Measurements from ENCODE around the gene PCBD2. TPM values are rescaled to one million over a fixed set of nuclear protein-coding genes. Genes with fewer than 3 reads are reported as not detected.
"Not testable (repeated sequence)": the region's sequence is repeated elsewhere in the genome, so short reads cannot be mapped to it uniquely, and the experiment has no call there.

The PCBD2 gene
- total RNA-seq: 10 to 100 TPM; 15.1 to 15.2 TPM
- polyA plus RNA-seq: 10 to 100 TPM; 10.6 to 12.4 (median 12.3) TPM
- 10.8 to 27.4 (median 14.9) reads per million in 6 experiments for total RNA-seq

GRCh38 chr5:134904610-134905245, at the start of gene PCBD2:
PCBD2 (plus strand) TSS chr5:134905131; CDS start chr5:134905140, 9 bp downstream.
- H3K4me1 Mint-ChIP-seq: peaks cover 0 to 27% (median 6%) of the 10 kb centered on the region in 4 donors
- POLR2A ChIA-PET: interaction anchor here (0.7 to 3.8 kb wide), 27 partner anchors 16 to 1941 kb away, joined by 3 to 48 read pairs (median 5); partner anchors contain the start of genes AFF4, C5orf24, CAMLG and CDKN2AIPNL
- peak within 1 kb of the TSS; percentile 92 to 97 (median 95) for H3K4me3 Mint-ChIP-seq
- peaks cover 0 to 10% (median 3%) of the 10 kb centered on the region in 3 donors for H3K36me3 Mint-ChIP-seq
- no peaks in the 10 kb centered on the region for H3K9me3 Mint-ChIP-seq
- ATAC-seq (peak; percentile 79 to 88), DNase-seq (peak; percentile 83 to 94 (median 90))
- H3K27me3 Mint-ChIP-seq: no peaks in the 10 kb centered on the region
- H3K27ac Mint-ChIP-seq: peak within 1 kb of the TSS; percentile 97 to 99 (median 99)

GRCh38 chr5:134856465-134856864, 48.5 kb upstream of the PCBD2 start:
- not testable (repeated sequence) for H3K4me3 Mint-ChIP-seq, H3K27ac Mint-ChIP-seq, ATAC-seq, H3K27me3 Mint-ChIP-seq, H3K9me3 Mint-ChIP-seq, DNase-seq
- H3K36me3 Mint-ChIP-seq: peaks cover 0 to 65% (median 11%) of the 10 kb centered on the region in 3 donors
- peaks cover 8 to 33% (median 28%) of the 10 kb centered on the region in 4 donors for H3K4me1 Mint-ChIP-seq
- POLR2A ChIA-PET: interaction anchor here (1.9 kb wide), 1 partner anchor 11 kb away, joined by 6 read pairs; the partner anchor contains the start of gene C5orf24

GRCh38 chr5:134857401-134857800, 47.5 kb upstream of the PCBD2 start:
- POLR2A ChIA-PET: interaction anchor here (0.5 to 1.6 kb wide), 5 partner anchors 12 to 490 kb away, joined by 3 to 4 read pairs (median 3); partner anchors contain the start of genes C5orf24 and TXNDC15

GRCh38 chr5:134864707-134865106, 40.2 kb upstream of the PCBD2 start:
- peaks cover 0 to 11% (median 0%) of the 10 kb centered on the region in 3 donors for H3K36me3 Mint-ChIP-seq
- no peaks in the 10 kb centered on the region for H3K9me3 Mint-ChIP-seq
- H3K4me1 Mint-ChIP-seq: no peaks in the 10 kb centered on the region
- DNase-seq (no peak), ATAC-seq (no peak)
- no peaks in the 10 kb centered on the region for H3K27me3 Mint-ChIP-seq
- H3K4me3 Mint-ChIP-seq: no peak overlapping the region
- POLR2A ChIA-PET: no interaction called here
- H3K27ac Mint-ChIP-seq: no peak overlapping the region

More at GRCh38 chr5:134857401-134857800, 47.5 kb upstream of the PCBD2 start:
- no peak for ATAC-seq
- Mint-ChIP-seq H3K27ac (peak overlapping the region in 5 of 10 donors; percentile 11 to 49 (median 22)), H3K9me3 (no peaks in the 10 kb centered on the region), H3K27me3 (no peaks in the 10 kb centered on the region), H3K36me3 (peaks cover 0 to 60% (median 11%) of the 10 kb centered on the region in 3 donors), H3K4me3 (no peak overlapping the region), H3K4me1 (peaks cover 8 to 29% (median 24%) of the 10 kb centered on the region in 4 donors)
- DNase-seq: no peak

- POLR2A ChIA-PET: interaction anchor here (0.6 to 3.5 kb wide), 8 partner anchors 10 to 502 kb away, joined by 3 to 48 read pairs (median 10); partner anchors contain the start of genes C5orf24, CAMLG, DDX46 and PCBD2
- peaks cover 0 to 9% (median 0%) of the 10 kb centered on the region in 3 donors for H3K36me3 Mint-ChIP-seq
- peak in 2 of 10 donors; percentile 10 to 20 for DNase-seq
These were observed 31.4 kb upstream of the PCBD2 start for GRCh38 chr5:134873494-134873893.

GRCh38 chr5:134873987-134874830, 30.7 kb upstream of the PCBD2 start, which contains the start of gene TXNDC15:
TXNDC15 (plus strand) TSS chr5:134874371; CDS start chr5:134874428, 57 bp downstream.
- H3K27ac Mint-ChIP-seq: peak within 1 kb of the TSS; percentile 92 to 97 (median 96)
- peaks cover 0 to 12% (median 2%) of the 10 kb centered on the region in 3 donors for H3K36me3 Mint-ChIP-seq
- DNase-seq: peak; percentile 66 to 87 (median 78)
- H3K4me3 Mint-ChIP-seq: peak within 1 kb of the TSS; percentile 89 to 97 (median 94)
- no peaks in the 10 kb centered on the region for H3K9me3 Mint-ChIP-seq
- POLR2A ChIA-PET: interaction anchor here (0.6 to 3.5 kb wide), 9 partner anchors 9 to 648 kb away, joined by 3 to 48 read pairs (median 9); partner anchors contain the start of genes C5orf24, CAMLG, DDX46 and PCBD2
- peaks cover 24 to 48% (median 40%) of the 10 kb centered on the region in 4 donors for H3K4me1 Mint-ChIP-seq
- H3K27me3 Mint-ChIP-seq: no peaks in the 10 kb centered on the region
- peak; percentile 95 for ATAC-seq

More at GRCh38 chr5:134873494-134873893, 31.4 kb upstream of the PCBD2 start:
- Mint-ChIP-seq H3K4me1 (peaks cover 24 to 41% (median 34%) of the 10 kb centered on the region in 4 donors), H3K9me3 (no peaks in the 10 kb centered on the region), H3K4me3 (peak overlapping the region; percentile 89 to 97 (median 94)), H3K27ac (peak overlapping the region; percentile 92 to 97 (median 96)), H3K27me3 (no peaks in the 10 kb centered on the region)
- peak; percentile 10 to 18 for ATAC-seq

GRCh38 chr5:134874831-134875655, 29.9 kb upstream of the PCBD2 start:
- Mint-ChIP-seq H3K9me3 (no peaks in the 10 kb centered on the region), H3K36me3 (peaks cover 0 to 15% (median 2%) of the 10 kb centered on the region in 3 donors), H3K27me3 (no peaks in the 10 kb centered on the region), H3K27ac (peak overlapping the region; percentile 92 to 97 (median 95)), H3K4me1 (peaks cover 26 to 55% (median 48%) of the 10 kb centered on the region in 4 donors), H3K4me3 (peak overlapping the region; percentile 89 to 97 (median 94))
- DNase-seq: peak in 5 of 10 donors; percentile 8 to 64 (median 16)
- POLR2A ChIA-PET: interaction anchor here (0.9 to 3.5 kb wide), 5 partner anchors 28 to 649 kb away, joined by 3 to 48 read pairs (median 12); partner anchors contain the start of genes C5orf24, CAMLG, PCBD2 and PPP2CA
- peak; percentile 12 to 16 for ATAC-seq

- no peak for DNase-seq
- Mint-ChIP-seq H3K27me3 (no peaks in the 10 kb centered on the region), H3K27ac (peak overlapping the region in 9 of 10 donors; percentile 13 to 82 (median 50)), H3K4me3 (peak overlapping the region in 9 of 10 donors; percentile 4 to 67 (median 25)), H3K4me1 (peaks cover 31 to 60% (median 55%) of the 10 kb centered on the region in 4 donors), H3K9me3 (no peaks in the 10 kb centered on the region), H3K36me3 (peaks cover 0 to 18% (median 2%) of the 10 kb centered on the region in 3 donors)
- POLR2A ChIA-PET: interaction anchor here (0.7 to 1.4 kb wide), 3 partner anchors 11 to 27 kb away, joined by 3 to 4 read pairs (median 3); no protein-coding TSS in a partner anchor
- ATAC-seq: no peak
These were observed 27.8 kb upstream of the PCBD2 start for GRCh38 chr5:134877159-134877558.

- DNase-seq (no peak), ATAC-seq (no peak)
- POLR2A ChIA-PET: no interaction called here
- Mint-ChIP-seq H3K4me3 (peak overlapping the region in 1 of 10 donors; percentile 60), H3K27me3 (no peaks in the 10 kb centered on the region), H3K36me3 (peaks cover 0 to 18% (median 2%) of the 10 kb centered on the region in 3 donors), H3K4me1 (peaks cover 30 to 60% (median 53%) of the 10 kb centered on the region in 4 donors), H3K9me3 (no peaks in the 10 kb centered on the region), H3K27ac (peak overlapping the region in 2 of 10 donors; percentile 48 to 65)
These were observed 26.5 kb upstream of the PCBD2 start for GRCh38 chr5:134878403-134878802.

GRCh38 chr5:134879456-134879855, 25.5 kb upstream of the PCBD2 start:
- ATAC-seq (no peak), DNase-seq (no peak)
- Mint-ChIP-seq H3K4me3 (peak overlapping the region in 2 of 10 donors; percentile 9 to 15), H3K4me1 (peaks cover 28 to 59% (median 50%) of the 10 kb centered on the region in 4 donors), H3K9me3 (no peaks in the 10 kb centered on the region), H3K27me3 (no peaks in the 10 kb centered on the region), H3K36me3 (peaks cover 0 to 18% (median 2%) of the 10 kb centered on the region in 3 donors), H3K27ac (peak overlapping the region in 6 of 10 donors; percentile 2 to 83 (median 48))
- POLR2A ChIA-PET: interaction anchor here (0.6 kb wide), 2 partner anchors 18 to 238 kb away, joined by 3 read pairs; no protein-coding TSS in a partner anchor

- not testable (repeated sequence) for ATAC-seq
- POLR2A ChIA-PET: interaction anchor here (0.6 kb wide), 1 partner anchor 31 kb away, joined by 7 read pairs; no protein-coding TSS in a partner anchor
These were observed 24.0 kb upstream of the PCBD2 start for GRCh38 chr5:134880937-134881336.

More at GRCh38 chr5:134880937-134881336, 24.0 kb upstream of the PCBD2 start:
- H3K4me1 Mint-ChIP-seq: peaks cover 30 to 59% (median 47%) of the 10 kb centered on the region in 4 donors
- H3K27me3 Mint-ChIP-seq, H3K4me3 Mint-ChIP-seq, H3K9me3 Mint-ChIP-seq, DNase-seq: not testable (repeated sequence)
- peaks cover 0 to 18% (median 2%) of the 10 kb centered on the region in 3 donors for H3K36me3 Mint-ChIP-seq
- peak overlapping the region in 3 of 10 donors; percentile 16 to 63 (median 34) for H3K27ac Mint-ChIP-seq

All from naive thymus-derived CD8-positive, alpha-beta T cell (primary cell).